Hematopoietic multipotent progenitor cell treated with erythropoietin and hydrocortisone succinate and interleukin-3 and kit ligand, for 17 days (in vitro differentiated cells): ENCODE data around the gene USP54.

Experiments
- DNase-seq: peaks from one replicate; pipeline ENCODE4 v3.0.0-alpha.2; 2015; ENCODE audit warnings: low spot score

Gene USP54

DNA sequence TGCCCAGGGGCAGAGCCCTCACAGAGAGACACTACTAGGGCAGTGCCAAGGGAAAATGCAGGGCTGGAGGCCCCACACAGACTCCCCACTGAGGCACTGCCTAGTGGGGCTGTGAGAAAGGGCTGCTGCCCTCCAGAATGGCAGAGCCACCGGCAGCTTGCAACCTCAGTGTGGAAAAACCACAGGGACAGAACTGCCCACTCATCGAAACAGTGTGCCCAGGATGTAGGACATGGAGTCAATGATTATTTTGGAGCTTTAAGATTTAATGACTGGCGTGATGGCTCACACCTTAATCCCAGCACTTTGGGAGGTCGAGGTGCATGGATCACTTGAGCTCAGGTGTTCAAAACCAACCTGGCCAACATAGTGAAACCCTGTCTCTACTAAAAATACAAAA lies 130.2 kb downstream of the USP54 start:
- no peak for DNase-seq

DNA sequence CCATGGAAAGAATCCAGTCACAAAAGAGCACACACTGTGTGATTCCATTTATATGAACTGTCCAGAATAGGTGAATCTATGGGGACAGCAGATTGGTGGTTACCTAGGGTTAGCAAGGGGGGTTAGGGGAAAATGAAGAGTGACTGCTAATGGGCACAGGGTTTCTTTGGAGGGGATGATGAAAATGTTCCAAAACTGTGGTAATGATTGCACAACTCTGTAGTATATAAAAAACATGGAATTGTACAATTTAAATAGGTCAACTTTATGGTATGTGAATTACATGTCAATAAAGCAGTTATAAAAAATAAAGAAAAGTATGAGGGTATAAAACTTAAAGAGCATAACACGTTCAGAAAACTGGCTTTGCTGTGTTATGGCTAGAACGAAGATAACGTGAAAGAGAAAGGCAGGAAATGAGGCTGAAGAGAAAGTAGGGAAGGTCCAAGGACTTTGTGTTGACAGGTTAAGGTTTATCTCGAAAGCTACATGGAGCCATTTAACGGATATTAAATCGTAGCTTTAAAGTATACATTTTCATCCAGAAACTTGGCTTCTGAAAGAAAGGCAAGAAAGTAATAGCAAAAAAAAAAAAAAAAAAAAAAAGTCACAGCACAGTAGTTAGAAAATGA lies 131.3 kb downstream of the USP54 start:
- no peak for DNase-seq

DNA sequence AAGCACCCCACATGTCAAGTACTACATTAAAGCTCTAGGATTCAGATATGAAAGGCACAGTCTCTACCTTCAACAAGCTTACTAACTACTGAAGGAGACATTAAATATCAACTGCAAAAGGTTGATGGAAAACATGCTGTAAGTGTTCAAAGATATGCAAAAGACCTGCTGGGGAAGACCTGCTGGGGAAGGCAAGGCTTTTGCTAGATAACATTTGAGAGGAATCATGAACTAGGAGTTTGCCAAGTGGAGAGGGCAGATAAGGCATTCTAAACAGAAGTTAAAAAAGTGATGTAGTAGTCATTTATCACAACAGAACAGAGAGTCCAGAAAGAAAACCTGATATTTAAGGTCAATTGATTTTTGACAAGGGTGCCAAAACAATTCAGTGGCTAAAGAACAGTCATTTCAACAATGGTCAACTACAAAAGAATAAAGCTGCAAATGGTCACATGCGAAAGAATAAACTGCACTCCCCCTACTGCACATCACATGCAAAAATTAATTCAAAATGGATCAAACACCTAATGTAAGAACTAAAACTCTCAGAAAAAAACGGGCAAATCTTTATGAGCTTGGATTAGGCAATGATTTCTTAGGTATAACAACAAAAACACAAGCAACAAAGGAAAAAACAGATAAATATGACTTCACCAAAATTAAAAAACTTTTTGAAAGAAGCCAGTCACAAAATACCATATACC lies 134.8 kb downstream of the USP54 start:
- DNase-seq: peak; percentile 85

DNA sequence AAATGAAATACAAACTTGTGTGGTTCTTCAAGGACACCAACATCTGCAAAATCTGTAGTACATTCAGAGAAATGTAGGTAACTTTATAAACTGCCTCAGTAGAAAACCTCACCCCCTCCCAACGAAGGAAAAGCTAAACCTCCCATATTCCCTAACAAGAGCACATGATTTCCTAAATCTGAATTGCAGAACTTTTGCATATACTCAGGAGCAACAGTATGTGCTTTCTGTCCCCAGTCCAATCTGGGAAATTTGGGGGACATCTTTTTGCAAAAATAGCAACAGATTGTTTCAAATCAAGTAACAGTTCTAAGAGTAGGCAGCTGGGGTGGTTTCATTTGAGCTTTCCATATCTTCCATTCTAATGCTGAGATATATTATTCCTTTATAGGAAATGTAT lies 142.0 kb downstream of the USP54 start:
- DNase-seq: no peak

DNA sequence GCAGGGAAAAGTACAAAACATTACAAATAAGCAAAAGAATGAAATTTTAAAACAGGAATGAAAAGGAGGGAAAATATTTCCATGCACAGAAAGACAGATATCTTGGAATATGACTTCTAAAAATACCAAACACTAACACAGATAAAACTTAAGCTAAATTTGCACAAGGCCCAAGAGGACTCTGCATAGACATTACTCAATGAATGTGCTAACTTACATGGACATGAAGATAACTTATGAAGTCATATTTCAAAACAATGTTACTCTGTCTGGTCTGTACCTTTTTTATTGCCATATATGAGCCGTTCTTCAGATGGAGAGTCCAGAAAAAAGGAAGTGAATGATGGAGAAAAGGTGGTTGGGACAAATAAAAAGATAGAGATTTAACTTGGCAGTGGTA lies 142.8 kb downstream of the USP54 start:
- no peak for DNase-seq
